ENCODE data around the gene SLC6A7.

SLC6A7 gene

GRCh38 chr5:150175076-150175475, 14.8 kb upstream of the SLC6A7 start:
- DNase-seq, result no peak

GRCh38 chr5:150175536-150175935, 14.3 kb upstream of the SLC6A7 start:
- DNase-seq, result no peak

- DNase-seq, result no peak
Measured at GRCh38 chr5:150176745-150177477, 13.0 kb upstream of the SLC6A7 start.

DNA sequence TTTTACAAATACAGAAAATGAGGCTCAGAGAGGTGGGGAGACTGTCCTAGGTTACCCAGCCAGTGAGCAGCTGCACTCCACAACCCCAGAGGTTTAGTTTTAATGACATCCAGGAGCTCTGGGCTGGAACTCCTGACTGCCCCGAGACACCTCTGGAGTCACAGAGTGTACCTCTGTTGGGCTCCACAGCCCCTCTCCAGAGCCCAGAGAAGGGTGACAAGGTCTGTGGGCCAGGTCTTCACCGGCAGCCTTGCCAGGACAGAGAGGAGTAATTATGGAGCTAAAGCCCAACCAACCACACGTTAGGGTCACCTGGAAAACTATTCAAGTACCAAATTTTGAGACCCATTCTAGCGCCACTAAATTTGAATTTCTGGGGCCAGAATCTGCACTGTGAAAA, 12.1 kb upstream of the SLC6A7 start:
- DNase-seq, result no peak

GRCh38 chr5:150178262-150178661, 11.6 kb upstream of the SLC6A7 start:
- no peak for DNase-seq

- DNase-seq, result no peak
Measured at GRCh38 chr5:150179019-150179620, 10.7 kb upstream of the SLC6A7 start.

- DNase-seq, result no peak
Measured at GRCh38 chr5:150180241-150181026, 9.4 kb upstream of the SLC6A7 start.

DNA sequence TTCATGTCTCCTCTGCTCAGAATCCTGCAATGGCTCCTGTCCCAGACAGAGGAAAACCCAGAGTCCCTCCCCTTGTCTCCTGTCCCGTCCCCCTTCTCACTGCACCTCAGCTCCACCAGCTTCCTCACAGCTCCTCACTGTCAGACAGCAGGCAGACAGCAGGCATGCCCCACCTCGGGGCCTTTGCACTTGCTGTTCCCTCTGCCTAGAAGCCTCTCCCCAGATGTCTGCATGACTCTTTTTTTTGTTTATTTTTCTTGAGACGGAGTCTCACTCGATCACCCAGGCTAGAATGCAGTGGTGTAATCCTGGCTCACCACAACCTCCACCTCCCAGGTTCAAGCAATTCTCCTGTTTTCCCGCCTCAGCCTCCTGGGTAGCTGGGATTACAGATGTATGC, 8.8 kb upstream of the SLC6A7 start:
- DNase-seq, result no peak

GRCh38 chr5:150181766-150182545, 7.9 kb upstream of the SLC6A7 start:
- no peak for DNase-seq

- no peak for DNase-seq
Measured at GRCh38 chr5:150182774-150183173, 7.1 kb upstream of the SLC6A7 start.

- no peak for DNase-seq
Measured at GRCh38 chr5:150183436-150183835, 6.4 kb upstream of the SLC6A7 start.

GRCh38 chr5:150184006-150184405, 5.9 kb upstream of the SLC6A7 start:
- DNase-seq, result no peak

DNA sequence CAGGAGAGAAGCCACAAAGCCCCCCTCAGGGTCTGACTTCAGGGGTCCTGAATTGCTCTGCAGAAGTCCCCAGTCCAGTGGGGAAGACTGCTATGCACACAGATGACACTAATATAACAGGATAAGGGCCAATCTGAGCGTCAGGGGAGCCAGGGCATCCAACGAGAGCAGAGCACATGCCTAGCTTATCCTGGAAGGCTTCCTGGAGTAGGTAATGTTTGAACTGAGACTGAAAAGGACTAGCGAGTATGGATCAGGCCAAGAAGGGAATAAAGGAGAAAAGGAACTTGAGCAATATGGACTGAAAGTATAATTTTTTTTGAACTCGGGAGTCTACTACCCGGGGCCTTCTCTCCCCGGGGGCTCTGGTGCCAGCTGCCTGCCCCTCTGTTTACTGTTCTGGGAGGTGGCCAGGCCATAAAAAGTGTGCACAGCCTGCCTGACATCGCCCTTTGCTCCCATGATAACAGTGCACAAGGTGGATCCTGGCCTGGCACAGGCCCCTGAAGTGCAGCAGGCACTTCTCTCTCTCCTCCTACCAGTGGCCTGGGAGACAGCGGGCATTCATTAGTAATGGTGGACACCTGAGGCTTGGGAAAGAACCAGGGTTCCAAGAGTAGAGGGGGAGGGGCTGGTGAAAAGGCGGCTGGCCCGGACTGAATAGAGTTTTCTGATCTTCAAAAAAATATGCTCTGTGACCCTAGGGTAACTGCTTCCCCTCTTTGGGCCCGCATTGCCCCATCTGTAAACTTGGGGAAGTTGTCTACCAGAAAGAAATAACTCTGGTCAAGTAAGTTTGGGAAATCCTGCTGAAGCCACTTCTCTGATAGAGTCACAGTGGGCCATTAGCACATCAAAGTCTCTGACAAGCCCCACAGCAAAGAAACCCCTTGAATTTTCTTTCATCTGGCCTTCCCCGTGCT, 4.6 kb upstream of the SLC6A7 start:
- no peak for DNase-seq

GRCh38 chr5:150186137-150186536, 3.7 kb upstream of the SLC6A7 start:
- DNase-seq, result no peak

GRCh38 chr5:150186897-150187296, 3.0 kb upstream of the SLC6A7 start:
- no peak for DNase-seq

- DNase-seq, result no peak
Measured at GRCh38 chr5:150188146-150188842, 1.6 kb upstream of the SLC6A7 start.

DNA sequence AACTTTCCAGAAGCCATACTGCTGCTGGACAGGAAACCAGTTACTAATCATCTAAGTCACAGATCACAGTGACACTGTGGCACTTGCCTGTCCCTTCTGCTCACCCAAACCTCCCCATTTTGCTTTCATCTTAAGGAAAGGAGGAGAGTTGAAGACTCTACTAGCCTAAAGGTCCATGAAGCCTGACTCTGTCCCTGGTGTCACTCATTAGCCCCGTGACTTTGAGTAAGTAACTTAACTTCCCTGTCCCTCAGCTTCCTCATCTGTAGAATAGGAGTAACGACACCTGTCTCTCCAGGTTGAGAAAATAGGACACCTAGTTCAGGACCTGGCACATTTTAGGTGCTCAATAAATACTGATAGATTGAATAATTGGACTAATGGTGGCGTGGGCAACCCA, 536 bp upstream of the SLC6A7 start:
- DNase-seq, result no peak

- DNase-seq, result no peak
Measured at GRCh38 chr5:150190503-150190979, 679 bp downstream of the SLC6A7 start.

DNA sequence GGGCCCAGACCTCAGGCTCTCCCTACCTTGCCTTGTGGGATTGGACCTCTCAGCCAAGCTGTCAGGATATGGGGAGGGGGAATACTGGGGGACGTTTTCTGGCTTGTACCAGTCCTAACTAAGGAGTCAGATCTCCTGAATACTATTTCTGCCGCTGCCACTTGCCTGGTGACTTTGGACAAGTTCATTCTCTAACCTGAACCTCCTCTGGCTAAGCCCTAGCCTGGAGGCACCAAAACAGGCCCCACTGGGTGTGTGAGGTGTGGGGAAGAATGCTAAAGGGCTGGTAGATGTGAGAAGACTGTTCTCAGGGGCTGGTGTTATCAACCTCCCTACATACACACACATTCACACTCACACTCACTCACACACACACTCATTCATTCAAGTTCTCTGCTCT, 1.1 kb downstream of the SLC6A7 start:
- no peak for DNase-seq

GRCh38 chr5:150192462-150192861, 2.6 kb downstream of the SLC6A7 start:
- DNase-seq, result no peak

All from SHP77 (cell line).